Stimulated activated CD4-positive, alpha-beta T cell treated with anti-CD3 and anti-CD28 coated beads, Interleukin-2, amount 100 ng/mL, for 4 hours (primary cell): ENCODE measurements around the gene APBA2.

Source experiments
- DNase-seq: peaks from one replicate; pipeline ENCODE4 v3.0.0-alpha.2; 2020; ENCODE audit warnings: low read depth

APBA2 gene

GRCh38 chr15:29058903-29059539 is 173.2 kb downstream of the APBA2 start:
- DNase-seq = no peak

- DNase-seq = no peak
Observed at GRCh38 chr15:29059871-29060640, 174.3 kb downstream of the APBA2 start.

- DNase-seq = no peak
Observed at GRCh38 chr15:29061746-29062145, 176.0 kb downstream of the APBA2 start.

- no peak for DNase-seq
Observed at GRCh38 chr15:29062179-29062591, 176.4 kb downstream of the APBA2 start.

GRCh38 chr15:29062626-29063025 is 176.9 kb downstream of the APBA2 start:
- no peak for DNase-seq

GRCh38 chr15:29063646-29064045 is 177.9 kb downstream of the APBA2 start:
- DNase-seq = no peak

GRCh38 chr15:29064290-29064689 is 178.5 kb downstream of the APBA2 start:
- DNase-seq = no peak

GRCh38 chr15:29064731-29065130 is 179.0 kb downstream of the APBA2 start:
- DNase-seq = no peak

GRCh38 chr15:29065571-29065970 is 179.8 kb downstream of the APBA2 start:
- no peak for DNase-seq

GRCh38 chr15:29066310-29066709 is 180.5 kb downstream of the APBA2 start:
- no peak for DNase-seq

- DNase-seq = no peak
Observed at GRCh38 chr15:29066838-29067237, 181.1 kb downstream of the APBA2 start.

- DNase-seq = no peak
Observed at GRCh38 chr15:29067949-29068348, 182.2 kb downstream of the APBA2 start.

- no peak for DNase-seq
Observed at GRCh38 chr15:29070471-29071231, 184.9 kb downstream of the APBA2 start.

- DNase-seq = no peak
Observed at GRCh38 chr15:29071232-29071881, 185.6 kb downstream of the APBA2 start.

- no peak for DNase-seq
Observed at GRCh38 chr15:29071882-29072273, 186.1 kb downstream of the APBA2 start.

- DNase-seq = no peak
Observed at GRCh38 chr15:29072444-29072843, 186.7 kb downstream of the APBA2 start.

GRCh38 chr15:29074045-29074444 is 188.3 kb downstream of the APBA2 start:
- no peak for DNase-seq

- DNase-seq = no peak
Observed at GRCh38 chr15:29078541-29078940, 192.8 kb downstream of the APBA2 start.

- DNase-seq = no peak
Observed at GRCh38 chr15:29079479-29079878, 193.7 kb downstream of the APBA2 start.

- DNase-seq = no peak
Observed at GRCh38 chr15:29081781-29082180, 196.0 kb downstream of the APBA2 start.

GRCh38 chr15:29083161-29083560 is 197.4 kb downstream of the APBA2 start:
- no peak for DNase-seq

- DNase-seq = no peak
Observed at GRCh38 chr15:29083858-29084257, 198.1 kb downstream of the APBA2 start.
